ENCODE data around the gene DNHD1. TPM values are rescaled to one million over a fixed set of nuclear protein-coding genes. Genes with fewer than 3 reads are reported as not detected.

The DNHD1 gene
- total and polyA plus RNA-seq, 2 of the 4 experiments (the other 2 are of a cell fraction): 1.8 to 3.6 TPM

DNA sequence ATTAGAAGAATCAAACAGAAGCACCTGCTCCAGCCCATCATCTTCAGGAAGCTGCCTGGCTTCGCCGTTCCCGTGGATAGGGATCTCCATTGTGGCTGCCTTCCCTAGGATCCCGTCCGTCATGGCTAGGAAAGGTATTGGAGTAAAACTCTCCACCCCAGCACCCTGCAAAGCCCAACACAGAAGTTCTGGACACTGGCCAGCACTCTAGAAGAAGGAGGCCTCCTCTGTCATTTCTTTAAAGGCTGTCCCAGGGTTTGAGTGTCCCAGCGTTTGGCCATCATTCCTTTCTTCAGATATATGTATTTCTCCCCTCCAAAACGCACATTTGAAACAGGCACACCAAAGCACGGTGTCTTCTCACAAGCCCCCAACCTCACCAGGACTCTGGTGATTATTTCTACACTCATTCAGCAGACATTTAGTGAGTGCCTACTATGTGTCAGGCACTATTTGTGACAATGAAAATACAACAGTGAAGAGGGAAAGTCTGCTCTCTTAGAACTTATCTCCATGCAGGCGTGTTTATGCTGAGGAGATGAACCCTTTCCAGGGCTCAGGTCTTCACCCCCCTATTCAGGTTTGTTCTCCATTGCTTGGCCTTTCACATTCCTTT, 16.7 kb upstream of the DNHD1 start (continued):
- TF ChIP-seq RFX5 (IDR thresholded peaks at IDR 0.05; ENCODE audit: low read depth, low read length): no peak

DNA sequence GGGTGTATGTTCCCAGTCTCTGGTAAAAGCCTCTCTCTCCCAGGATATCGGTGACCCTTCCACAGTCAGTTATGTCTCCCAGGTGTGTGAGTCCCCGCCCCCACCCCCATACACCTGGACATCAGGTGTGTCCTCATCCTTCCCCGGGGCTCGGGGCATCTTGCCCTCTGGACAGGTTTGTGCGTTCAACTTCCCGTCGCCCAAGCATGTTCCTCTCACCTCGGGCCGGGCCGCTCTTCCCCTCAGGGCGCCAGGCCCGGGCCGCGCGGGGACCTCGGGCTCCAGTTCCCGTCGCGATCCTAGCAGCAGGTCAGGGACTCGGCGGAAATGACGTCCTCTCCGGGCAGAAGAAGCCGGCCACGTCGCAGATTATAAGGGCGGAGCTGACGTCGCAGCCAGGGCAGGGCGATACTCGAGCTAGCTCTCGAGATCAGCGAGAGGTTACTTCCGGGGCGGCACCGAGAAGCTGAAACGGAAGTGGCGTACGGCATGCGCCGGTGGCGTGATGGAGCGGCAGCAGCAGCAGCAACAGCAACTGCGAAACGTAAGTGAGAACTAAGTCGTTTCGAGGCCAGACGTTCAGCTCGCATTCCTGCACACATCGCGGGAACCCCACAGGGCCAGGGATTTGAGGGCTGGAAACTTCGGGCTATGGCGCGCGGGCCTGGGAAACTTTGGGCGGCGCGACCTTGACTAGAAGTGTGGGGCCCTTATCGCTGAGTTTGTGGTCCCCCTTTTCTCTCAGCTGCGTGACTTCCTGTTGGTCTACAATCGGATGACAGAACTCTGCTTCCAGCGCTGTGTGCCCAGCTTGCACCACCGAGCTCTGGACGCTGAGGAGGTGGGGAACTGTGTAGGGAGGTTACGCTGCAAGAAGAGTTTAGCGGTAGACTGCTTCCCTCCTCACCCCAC, 15.8 kb upstream of the DNHD1 start, which contains the start of the genes ARFIP2 and TIMM10B:
TSS of gene ARFIP2 (minus strand) at position 320 of the 912 bp plus-strand sequence. CDS start 910 bp downstream, outside the sequence.
TSS of gene TIMM10B (plus strand) at position 490 of the 912 bp plus-strand sequence. CDS start at position 506, 16 bp downstream.
- H3K56ac ChIP-seq (ENCODE audit: extremely low read depth, insufficient read depth, low read length): peak within 1 kb of the TSS; percentile 54
- DNase-seq (peak; percentile 98), ATAC-seq (ENCODE audit: low read depth) (peak; percentile 96)
- dilution Hi-C loops (cut with HindIII; ENCODE audit: low sequenced_read_pairs, unreplicated experiment) (no loop called here), intact Hi-C loops (cut with micrococcal nuclease) (loop anchor here (5.0 kb wide), 2 partner anchors 121 to 201 kb away; partner anchors contain the start of genes ILK, MRPL17 and RRP8), in situ Hi-C loops (cut with MboI; ENCODE audit: low sequenced_read_pairs) (no loop called here)
- H3K23ac ChIP-seq (ENCODE audit: low read depth, low read length): peak within 1 kb of the TSS; percentile 85
- H2BK120ac ChIP-seq (ENCODE audit: low read depth, low read length): peak within 1 kb of the TSS; percentile 24; the same call in 1 of the 2 replicates
- peak within 1 kb of the TSS; percentile 93 for H3K4ac ChIP-seq (ENCODE audit: low read depth, low read length)
- ChIA-PET CTCF (interaction anchor here (1.2 to 1.4 kb wide), 2 partner anchors 9 to 102 kb away, joined by 3 to 4 read pairs; no protein-coding TSS in a partner anchor), POLR2A (ENCODE audit: unreplicated experiment) (interaction anchor here (0.8 kb wide), 1 partner anchor 9 kb away, joined by 3 read pairs; no protein-coding TSS in a partner anchor)
- BruUV-seq (replicated peaks): no TSS peak
- peak within 1 kb of the TSS; percentile 91 for H3K14ac ChIP-seq (replicated peaks; ENCODE audit: low read depth, low read length)
- H2BK15ac ChIP-seq (ENCODE audit: low read depth, low read length): 0 out of 3 replicates have a peak within 1 kb of the TSS, but pooled peaks have one; percentile 2
- H3K9me1 ChIP-seq (ENCODE audit: insufficient read depth, low read length): peaks cover 9% of the 10 kb centered on the region; the same call in 1 of the 2 replicates
- H2AK9ac ChIP-seq (replicated peaks; ENCODE audit: low read depth, low read length, poor library complexity): peak within 1 kb of the TSS; percentile 98
- peak; percentile 75; the same call in 1 of the 2 replicates for TF ChIP-seq MXI1 (IDR thresholded peaks at IDR 0.05; ENCODE audit: borderline replicate concordance, low read depth, low read length)
- TF ChIP-seq POLR2A (IDR thresholded peaks at IDR 0.05; ENCODE audit: low read depth, low read length): peak; percentile 87; the same call in 1 of the 2 replicates
- TF ChIP-seq, protein P1, sequence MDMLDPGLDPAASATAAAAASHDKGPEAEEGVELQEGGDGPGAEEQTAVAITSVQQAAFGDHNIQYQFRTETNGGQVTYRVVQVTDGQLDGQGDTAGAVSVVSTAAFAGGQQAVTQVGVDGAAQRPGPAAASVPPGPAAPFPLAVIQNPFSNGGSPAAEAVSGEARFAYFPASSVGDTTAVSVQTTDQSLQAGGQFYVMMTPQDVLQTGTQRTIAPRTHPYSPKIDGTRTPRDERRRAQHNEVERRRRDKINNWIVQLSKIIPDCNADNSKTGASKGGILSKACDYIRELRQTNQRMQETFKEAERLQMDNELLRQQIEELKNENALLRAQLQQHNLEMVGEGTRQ (IDR thresholded peaks at IDR 0.05; ENCODE audit: low read depth, low read length): peak; percentile 45
- 0 out of 2 replicates have a peak, but pooled peaks have one; percentile 10 for TF ChIP-seq FOS (IDR thresholded peaks at IDR 0.05; ENCODE audit: low read depth, low read length)
- TF ChIP-seq, protein P2, sequence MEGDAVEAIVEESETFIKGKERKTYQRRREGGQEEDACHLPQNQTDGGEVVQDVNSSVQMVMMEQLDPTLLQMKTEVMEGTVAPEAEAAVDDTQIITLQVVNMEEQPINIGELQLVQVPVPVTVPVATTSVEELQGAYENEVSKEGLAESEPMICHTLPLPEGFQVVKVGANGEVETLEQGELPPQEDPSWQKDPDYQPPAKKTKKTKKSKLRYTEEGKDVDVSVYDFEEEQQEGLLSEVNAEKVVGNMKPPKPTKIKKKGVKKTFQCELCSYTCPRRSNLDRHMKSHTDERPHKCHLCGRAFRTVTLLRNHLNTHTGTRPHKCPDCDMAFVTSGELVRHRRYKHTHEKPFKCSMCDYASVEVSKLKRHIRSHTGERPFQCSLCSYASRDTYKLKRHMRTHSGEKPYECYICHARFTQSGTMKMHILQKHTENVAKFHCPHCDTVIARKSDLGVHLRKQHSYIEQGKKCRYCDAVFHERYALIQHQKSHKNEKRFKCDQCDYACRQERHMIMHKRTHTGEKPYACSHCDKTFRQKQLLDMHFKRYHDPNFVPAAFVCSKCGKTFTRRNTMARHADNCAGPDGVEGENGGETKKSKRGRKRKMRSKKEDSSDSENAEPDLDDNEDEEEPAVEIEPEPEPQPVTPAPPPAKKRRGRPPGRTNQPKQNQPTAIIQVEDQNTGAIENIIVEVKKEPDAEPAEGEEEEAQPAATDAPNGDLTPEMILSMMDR (conservative IDR thresholded peaks at IDR 0.05; ENCODE audit: low read depth, low read length): no peak
- TF ChIP-seq MAFK (IDR thresholded peaks at IDR 0.05; ENCODE audit: low read depth, low read length): no peak
- TF ChIP-seq SMC3 (IDR thresholded peaks at IDR 0.05; ENCODE audit: low read depth, low read length): no peak
- TF ChIP-seq BHLHE40 (IDR thresholded peaks at IDR 0.05; ENCODE audit: low read depth, low read length): peak; percentile 79
- TF ChIP-seq RCOR1 (IDR thresholded peaks at IDR 0.05; ENCODE audit: insufficient replicate concordance, low read length): peak; percentile 61
- H2BK5ac ChIP-seq (ENCODE audit: low read depth, low read length, poor library complexity, severe bottlenecking): peak within 1 kb of the TSS; percentile 77
- peak within 1 kb of the TSS; percentile 82 for H3K4me3 ChIP-seq (ENCODE audit: insufficient read depth, low read depth, low read length)
- peak within 1 kb of the TSS; percentile 84 for H3K27ac ChIP-seq (ENCODE audit: insufficient read depth, low read length)
- 0% methylated on average over 45 of the region's 66 CpGs; no CpG with 5 or more reads in 1 of the 2 experiments for WGBS, 2 experiments (ENCODE audit: extremely low coverage in 2 of 2, insufficient read length in 1 of 2)
- H4K8ac ChIP-seq (ENCODE audit: low read depth in 2 of 2, low read length in 2 of 2): peak within 1 kb of the TSS; percentile 63 to 96
- peak within 1 kb of the TSS; percentile 96 for H2AFZ ChIP-seq (replicated peaks; ENCODE audit: low read length, poor library complexity)
- H4K91ac ChIP-seq (ENCODE audit: insufficient read depth, low read depth, low read length): peak within 1 kb of the TSS; percentile 78
- no peak within 1 kb of the TSS for H2BK20ac ChIP-seq (ENCODE audit: low read depth, low read length)
- no peaks in the 10 kb centered on the region for H3K9me3 ChIP-seq (ENCODE audit: control insufficient read depth, insufficient read depth, low read length)
- peaks cover 10% of the 10 kb centered on the region for H4K20me1 ChIP-seq (ENCODE audit: insufficient read depth, low read length)
- H3K36me3 ChIP-seq (ENCODE audit: control insufficient read depth, insufficient read depth, low read length): peaks cover 36% of the 10 kb centered on the region
- H2AK5ac ChIP-seq (ENCODE audit: low read depth, low read length): peak within 1 kb of the TSS; percentile 93
- no peaks in the 10 kb centered on the region for H3K27me3 ChIP-seq (ENCODE audit: control insufficient read depth, insufficient read depth, low read length)
- peak within 1 kb of the TSS; percentile 62 for H4K5ac ChIP-seq (ENCODE audit: low read depth, low read length)
- H3K9ac ChIP-seq (ENCODE audit: low read depth, low read length): peak within 1 kb of the TSS; percentile 95
- peak within 1 kb of the TSS; percentile 92 for H3K4me2 ChIP-seq (ENCODE audit: low read depth, low read length)
- peak within 1 kb of the TSS; percentile 17; the same call in 1 of the 2 replicates for H3K18ac ChIP-seq (ENCODE audit: low read depth, low read length)
- H3K4me1 ChIP-seq (ENCODE audit: control insufficient read depth, insufficient read depth, low read length): peaks cover 8% of the 10 kb centered on the region
- H3K79me1 ChIP-seq (ENCODE audit: low read depth in 1 of 2, low read length in 2 of 2): peaks cover 39 to 66% of the 10 kb centered on the region in 2 experiments
